ENCODE measurements around the gene ABCA6.

GRCh38 chr17:69176457-69176795, 34.7 kb upstream of the ABCA6 start:
- TF ChIP-seq EGR1 (IDR thresholded peaks at IDR 0.05) (no peak), EP300 (IDR thresholded peaks at IDR 0.05; ENCODE audit: borderline replicate concordance) (no peak), RAD21 (IDR thresholded peaks at IDR 0.05; ENCODE audit: low read depth) (no peak)
